ENCODE results near the gene KRT76. TPM values are rescaled to one million over a fixed set of nuclear protein-coding genes. Genes with fewer than 3 reads are reported as not detected.
"Not testable (repeated sequence)": the region's sequence is repeated elsewhere in the genome, so short reads cannot be mapped to it uniquely, and the experiment has no call there.

Gene KRT76
- total RNA-seq, 1 experiment from 2014 or later: not detected

DNA sequence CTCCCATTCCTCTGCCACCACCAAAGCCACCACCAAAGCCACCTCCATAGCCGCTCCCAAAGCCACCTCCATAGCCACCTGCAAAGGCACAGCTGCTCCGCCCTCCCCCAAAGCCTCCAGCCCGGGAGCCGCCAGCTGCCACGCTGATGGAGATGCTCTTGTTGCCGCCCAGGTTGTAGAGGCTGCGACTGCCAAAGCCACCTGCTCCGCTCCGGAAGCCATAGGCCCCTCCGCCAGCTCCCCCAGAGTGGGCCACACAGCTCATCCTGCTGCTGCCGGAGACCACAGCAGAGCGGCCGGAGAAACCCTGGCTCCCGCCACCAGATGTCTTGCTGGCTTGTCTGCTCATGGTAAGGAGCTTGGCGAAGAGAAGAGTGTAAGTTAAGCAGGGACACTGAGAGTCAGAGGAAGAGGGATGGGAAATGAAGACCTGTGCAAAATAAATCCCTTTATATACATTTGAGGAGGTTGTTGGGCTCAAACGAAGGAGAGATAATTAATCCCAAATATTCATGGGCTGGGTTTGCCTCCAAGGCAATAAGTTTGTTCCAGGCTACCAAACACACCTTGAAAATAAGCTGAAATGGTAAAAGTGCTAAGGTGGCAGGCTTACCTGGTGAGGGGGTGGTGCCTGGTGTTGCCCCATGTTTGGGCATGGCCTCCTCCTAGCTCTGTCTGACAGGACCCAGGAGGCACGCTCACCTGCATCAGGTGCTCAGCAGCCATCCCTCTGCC is 18.7 kb upstream of the KRT76 start, which contains the start of gene KRT3:
TSS of gene KRT3 (minus strand) at position 424 of the 735 bp plus-strand sequence. CDS start at position 349, 75 bp downstream.
- CTCF ChIA-PET: no interaction called here
- H3K36me3 Mint-ChIP-seq (ENCODE audit: insufficient read depth, unreplicated experiment): no peaks in the 10 kb centered on the region
- H3K9me3 Mint-ChIP-seq (ENCODE audit: unreplicated experiment): no peaks in the 10 kb centered on the region
- intact Hi-C loops (cut with micrococcal nuclease; ENCODE audit: unreplicated experiment): no loop called here
- Histone ChIP-seq H3K4me3 (ENCODE audit: low read depth, low read length) (no peak within 1 kb of the TSS), H3K4me1 (peaks cover 21% of the 10 kb centered on the region), H3K36me3 (ENCODE audit: control insufficient read depth, insufficient read depth, low read length) (no peaks in the 10 kb centered on the region), H3K9me3 (no peaks in the 10 kb centered on the region), H3K27me3 (replicated peaks; ENCODE audit: control insufficient read depth, insufficient read depth, low read length) (no peaks in the 10 kb centered on the region)
- TF ChIP-seq, protein P1, sequence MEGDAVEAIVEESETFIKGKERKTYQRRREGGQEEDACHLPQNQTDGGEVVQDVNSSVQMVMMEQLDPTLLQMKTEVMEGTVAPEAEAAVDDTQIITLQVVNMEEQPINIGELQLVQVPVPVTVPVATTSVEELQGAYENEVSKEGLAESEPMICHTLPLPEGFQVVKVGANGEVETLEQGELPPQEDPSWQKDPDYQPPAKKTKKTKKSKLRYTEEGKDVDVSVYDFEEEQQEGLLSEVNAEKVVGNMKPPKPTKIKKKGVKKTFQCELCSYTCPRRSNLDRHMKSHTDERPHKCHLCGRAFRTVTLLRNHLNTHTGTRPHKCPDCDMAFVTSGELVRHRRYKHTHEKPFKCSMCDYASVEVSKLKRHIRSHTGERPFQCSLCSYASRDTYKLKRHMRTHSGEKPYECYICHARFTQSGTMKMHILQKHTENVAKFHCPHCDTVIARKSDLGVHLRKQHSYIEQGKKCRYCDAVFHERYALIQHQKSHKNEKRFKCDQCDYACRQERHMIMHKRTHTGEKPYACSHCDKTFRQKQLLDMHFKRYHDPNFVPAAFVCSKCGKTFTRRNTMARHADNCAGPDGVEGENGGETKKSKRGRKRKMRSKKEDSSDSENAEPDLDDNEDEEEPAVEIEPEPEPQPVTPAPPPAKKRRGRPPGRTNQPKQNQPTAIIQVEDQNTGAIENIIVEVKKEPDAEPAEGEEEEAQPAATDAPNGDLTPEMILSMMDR (IDR thresholded peaks at IDR 0.05; ENCODE audit: insufficient read depth in 1 of 2, low read depth in 1 of 2, low read length in 1 of 2, severe bottlenecking in 1 of 2, unreplicated experiment in 1 of 2): no peak
- no peak within 1 kb of the TSS for H3K27ac Mint-ChIP-seq (ENCODE audit: unreplicated experiment)
- H3K4me1 Mint-ChIP-seq (ENCODE audit: low read depth, unreplicated experiment): peaks cover 18% of the 10 kb centered on the region
- DNase-seq: no peak
- H3K4me3 Mint-ChIP-seq (ENCODE audit: unreplicated experiment): no peak within 1 kb of the TSS
- POLR2A ChIA-PET: no interaction called here
- no TSS peak for BruUV-seq (replicated peaks)
- H3K27me3 Mint-ChIP-seq (ENCODE audit: insufficient read depth, unreplicated experiment): no peaks in the 10 kb centered on the region

DNA sequence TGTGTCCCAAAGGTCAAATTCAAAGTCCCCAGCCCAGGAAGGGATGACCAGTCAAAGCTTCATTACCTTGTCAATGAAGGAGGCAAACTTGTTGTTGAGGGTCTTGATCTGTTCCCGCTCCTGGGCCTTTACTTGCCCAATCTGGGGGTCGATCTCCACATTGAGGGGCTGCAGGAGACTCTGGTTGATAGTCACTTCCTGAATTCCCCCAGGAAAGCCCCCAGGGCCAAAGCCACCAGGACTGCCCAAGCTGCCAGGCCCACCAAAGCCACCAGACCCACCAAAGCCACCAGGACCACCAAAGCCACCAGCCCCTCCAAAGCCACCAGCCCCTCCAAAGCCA is 18.2 kb upstream of the KRT76 start:
- H3K4me3 Mint-ChIP-seq (ENCODE audit: unreplicated experiment); H3K9me3 Mint-ChIP-seq (ENCODE audit: unreplicated experiment); intact Hi-C loops (cut with micrococcal nuclease; ENCODE audit: unreplicated experiment); H3K4me3 ChIP-seq (ENCODE audit: low read depth, low read length); POLR2A ChIA-PET; CTCF ChIA-PET; H3K36me3 ChIP-seq (ENCODE audit: control insufficient read depth, insufficient read depth, low read length); H3K9me3 ChIP-seq; BruUV-seq (replicated peaks); H3K27ac Mint-ChIP-seq (ENCODE audit: unreplicated experiment); DNase-seq; H3K27me3 Mint-ChIP-seq (ENCODE audit: insufficient read depth, unreplicated experiment); H3K27me3 ChIP-seq (replicated peaks; ENCODE audit: control insufficient read depth, insufficient read depth, low read length); H3K36me3 Mint-ChIP-seq (ENCODE audit: insufficient read depth, unreplicated experiment): not testable (repeated sequence)
- H3K4me1 Mint-ChIP-seq (ENCODE audit: low read depth, unreplicated experiment): peaks cover 17% of the 10 kb centered on the region
- H3K4me1 ChIP-seq: peaks cover 17% of the 10 kb centered on the region

DNA sequence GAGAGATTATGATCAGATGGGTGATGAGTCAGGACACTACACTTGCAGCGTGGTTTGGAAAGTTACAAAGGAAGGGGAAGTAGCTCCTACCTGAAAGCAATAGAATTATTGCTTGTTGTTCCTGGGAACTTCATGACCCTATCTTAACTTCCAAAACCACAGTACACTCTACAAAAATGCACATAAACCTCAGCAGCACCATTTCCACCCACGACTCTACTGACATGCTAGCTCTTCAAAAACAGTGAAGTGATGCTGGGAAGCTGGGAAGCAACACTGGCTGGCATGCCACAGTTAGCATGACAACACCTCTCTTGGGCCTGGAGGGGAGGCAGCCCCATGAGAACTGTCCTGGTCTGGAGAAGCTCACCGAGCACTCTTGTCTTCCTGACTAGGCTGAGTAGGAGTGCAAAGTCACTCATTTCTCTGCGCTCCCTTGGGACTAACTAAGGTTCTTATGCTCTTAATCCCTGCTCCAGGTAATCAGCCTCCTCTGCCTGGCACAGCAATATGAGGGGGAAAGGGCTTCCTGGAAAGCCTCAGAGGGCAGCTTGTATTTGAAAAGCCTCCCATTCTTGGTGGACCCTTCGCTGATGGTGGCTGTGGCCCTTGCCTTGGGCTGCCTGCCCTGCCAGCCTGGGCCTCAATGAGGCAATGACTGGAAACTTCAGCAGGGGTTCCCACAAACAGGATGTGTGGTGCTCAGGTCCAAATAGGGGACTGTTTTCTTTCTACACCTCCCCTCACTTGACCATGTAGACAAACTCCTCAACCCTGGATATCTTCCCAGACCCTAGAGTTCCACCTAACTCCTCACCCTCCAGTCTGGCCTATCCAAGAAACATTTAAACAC is 17.6 kb upstream of the KRT76 start:
- Mint-ChIP-seq H3K27ac (ENCODE audit: unreplicated experiment) (no peak overlapping the region), H3K36me3 (ENCODE audit: insufficient read depth, unreplicated experiment) (no peaks in the 10 kb centered on the region), H3K9me3 (ENCODE audit: unreplicated experiment) (no peaks in the 10 kb centered on the region), H3K27me3 (ENCODE audit: insufficient read depth, unreplicated experiment) (no peaks in the 10 kb centered on the region), H3K4me1 (ENCODE audit: low read depth, unreplicated experiment) (peaks cover 11% of the 10 kb centered on the region), H3K4me3 (ENCODE audit: unreplicated experiment) (no peak overlapping the region)
- H3K4me1 ChIP-seq: peaks cover 12% of the 10 kb centered on the region
- intact Hi-C loops (cut with micrococcal nuclease; ENCODE audit: unreplicated experiment): no loop called here
- ChIA-PET CTCF (no interaction called here), POLR2A (no interaction called here)
- no peaks in the 10 kb centered on the region for H3K27me3 ChIP-seq (replicated peaks; ENCODE audit: control insufficient read depth, insufficient read depth, low read length)
- H3K9me3 ChIP-seq: no peaks in the 10 kb centered on the region
- H3K36me3 ChIP-seq (ENCODE audit: control insufficient read depth, insufficient read depth, low read length): no peaks in the 10 kb centered on the region
- TF ChIP-seq, protein P1 (IDR thresholded peaks at IDR 0.05; ENCODE audit: insufficient read depth in 1 of 2, low read depth in 1 of 2, low read length in 1 of 2, severe bottlenecking in 1 of 2, unreplicated experiment in 1 of 2): no peak
- no peak for DNase-seq
- no TSS peak for BruUV-seq (replicated peaks)
- no peak overlapping the region for H3K4me3 ChIP-seq (ENCODE audit: low read depth, low read length)

Measured in Caco-2 (cell line).